Measurements from ENCODE around the gene CPXM2.

Gene CPXM2

GRCh38 chr10:123729523-123729922 lies 162.1 kb downstream of the CPXM2 start:
- Histone ChIP-seq H3K27ac (replicated peaks) (no peak overlapping the region), H3K4me3 (replicated peaks; ENCODE audit: insufficient read depth, low read length) (no peak overlapping the region), H3K27me3 (ENCODE audit: insufficient read depth, poor library complexity, severe bottlenecking) (no peaks in the 10 kb centered on the region)
- TF ChIP-seq REST (IDR thresholded peaks at IDR 0.05; ENCODE audit: insufficient replicate concordance, low read depth) (no peak), SPI1 (IDR thresholded peaks at IDR 0.05; ENCODE audit: borderline replicate concordance, low read depth) (no peak), POLR2AphosphoS5 (IDR thresholded peaks at IDR 0.05; ENCODE audit: low read depth) (no peak), CTCF (IDR thresholded peaks at IDR 0.05; ENCODE audit: insufficient read depth, low read length) (no peak), GABPA (IDR thresholded peaks at IDR 0.05; ENCODE audit: low read depth) (no peak)
- no peak for DNase-seq (ENCODE audit: low read depth in 1 of 2, low spot score in 1 of 2)

GRCh38 chr10:123726836-123727235 lies 164.8 kb downstream of the CPXM2 start:
- Histone ChIP-seq H3K27ac (replicated peaks) (no peak overlapping the region), H3K4me3 (replicated peaks; ENCODE audit: insufficient read depth, low read length) (no peak overlapping the region), H3K27me3 (ENCODE audit: insufficient read depth, poor library complexity, severe bottlenecking) (no peaks in the 10 kb centered on the region)
- DNase-seq (ENCODE audit: low read depth in 1 of 2, low spot score in 1 of 2), result no peak
- TF ChIP-seq REST (IDR thresholded peaks at IDR 0.05; ENCODE audit: insufficient replicate concordance, low read depth) (no peak), CTCF (IDR thresholded peaks at IDR 0.05; ENCODE audit: insufficient read depth, low read length) (no peak), SPI1 (IDR thresholded peaks at IDR 0.05; ENCODE audit: borderline replicate concordance, low read depth) (no peak), POLR2AphosphoS5 (IDR thresholded peaks at IDR 0.05; ENCODE audit: low read depth) (no peak), GABPA (IDR thresholded peaks at IDR 0.05; ENCODE audit: low read depth) (no peak)

- Histone ChIP-seq H3K27me3 (ENCODE audit: insufficient read depth, poor library complexity, severe bottlenecking) (no peaks in the 10 kb centered on the region), H3K27ac (replicated peaks) (no peak overlapping the region), H3K4me3 (replicated peaks; ENCODE audit: insufficient read depth, low read length) (no peak overlapping the region)
- no peak for TF ChIP-seq REST (IDR thresholded peaks at IDR 0.05; ENCODE audit: insufficient replicate concordance, low read depth)
- no peak for TF ChIP-seq CTCF (IDR thresholded peaks at IDR 0.05; ENCODE audit: insufficient read depth, low read length)
- TF ChIP-seq GABPA (IDR thresholded peaks at IDR 0.05; ENCODE audit: low read depth), result no peak
- no peak for TF ChIP-seq SPI1 (IDR thresholded peaks at IDR 0.05; ENCODE audit: borderline replicate concordance, low read depth)
- TF ChIP-seq POLR2AphosphoS5 (IDR thresholded peaks at IDR 0.05; ENCODE audit: low read depth), result no peak
- DNase-seq (ENCODE audit: low read depth in 1 of 2, low spot score in 1 of 2), result no peak
Observed at GRCh38 chr10:123726381-123726780, 165.2 kb downstream of the CPXM2 start.
